GM19099 (cell line): ENCODE data around the gene TET2.

Source experiments
- POLR2A ChIP-seq: IDR thresholded peaks from 3 replicates; pipeline ENCODE4 v1.6.1; 2011; ENCODE audit warnings: low read depth; ENCODE audit not compliant: insufficient read length; ENCODE audit errors: extremely low read depth

TET2 gene

DNA sequence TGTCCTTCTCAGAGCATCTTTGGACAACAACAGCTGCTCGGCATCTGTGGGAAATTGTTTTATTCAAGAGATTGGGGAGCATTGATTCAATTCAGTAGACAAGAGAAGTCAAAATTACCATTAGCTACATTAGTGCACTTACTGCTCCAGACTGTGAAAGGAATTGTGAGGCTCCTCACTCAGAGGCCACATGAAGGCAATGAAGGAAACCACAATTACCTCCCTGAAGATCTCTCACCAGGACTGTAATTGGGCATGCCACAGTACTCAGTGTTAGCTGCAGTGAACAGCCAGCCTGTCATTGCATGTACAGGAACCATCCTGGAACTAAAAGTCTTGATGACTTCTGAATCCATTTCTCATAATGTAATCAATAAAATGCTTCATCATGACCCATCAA is 182.4 kb downstream of the TET2 start:
- TF ChIP-seq POLR2A: no peak
